Left colon (tissue), 2 donors: Measurements from ENCODE around the gene C16orf86. TPM values are rescaled to one million over a fixed set of nuclear protein-coding genes. Genes with fewer than 3 reads are reported as not detected.
"Not testable (repeated sequence)": the region's sequence is repeated elsewhere in the genome, so short reads cannot be mapped to it uniquely, and the experiment has no call there.

Experiments
- ATAC-seq: fragments of 200-7000 bp; cut with Tn5 transposase; one replicate; pipeline ENCODE4 v1.9.1; 2020; ENCODE audit warnings: mild to moderate bottlenecking, moderate library complexity
- DNase-seq, 2 donors: peaks; one replicate each; pipeline ENCODE4 v3.0.0-alpha.2; 2020
- intact Hi-C, 2 donors: fragments of 100-400 bp; cut with DNase I in 1 of 2; cut with micrococcal nuclease in 1 of 2; formaldehyde crosslinking; loops; one replicate each; pipeline versions ENCODE4 v1.11.2 to v1.14.0; 2022; cut with DNase I, micrococcal nuclease
- total RNA-seq, 2 donors: library from RNA; stranded (reverse); fragmentation: NEBNext Ultra II Directional; extraction: Animal tissue kit (Norgen Biotek cat#: 25700); gene quantifications; one replicate each; pipeline ENCODE4 v1.2.1, GENCODE V29; 2021
- donor health status: DM: no; HTN: no; CAD: no.
- donor health status: DM: yes; HTN: yes; CAD: no.

The C16orf86 gene
- total RNA-seq, 2 donors from 2014 or later: 0.92 to 1.5 TPM

GRCh38 chr16:67676516-67676915, 9.9 kb downstream of the C16orf86 start:
- DNase-seq: no peak
- ATAC-seq: no peak
- intact Hi-C loops: loop anchor here in 1 of 2 donors (10.0 kb wide), 1 partner anchor 128 kb away; the partner anchor contains the start of genes RANBP10 and TSNAXIP1

GRCh38 chr16:67676939-67677338, 10.3 kb downstream of the C16orf86 start:
- ATAC-seq: no peak
- no peak for DNase-seq
- intact Hi-C loops: loop anchor here in 1 of 2 donors (10.0 kb wide), 1 partner anchor 128 kb away; the partner anchor contains the start of genes RANBP10 and TSNAXIP1

GRCh38 chr16:67677712-67678111, 11.1 kb downstream of the C16orf86 start:
- DNase-seq (no peak), ATAC-seq (no peak)
- intact Hi-C loops: loop anchor here in 1 of 2 donors (10.0 kb wide), 1 partner anchor 127 kb away; the partner anchor contains the start of genes RANBP10 and TSNAXIP1

GRCh38 chr16:67678354-67679023, 11.9 kb downstream of the C16orf86 start:
- intact Hi-C loops: loop anchor here in 1 of 2 donors (10.0 kb wide), 1 partner anchor 126 kb away; the partner anchor contains the start of genes RANBP10 and TSNAXIP1
- ATAC-seq (peak; percentile 78), DNase-seq (peak in 1 of 2 donors; percentile 56)

GRCh38 chr16:67679935-67680897, 13.6 kb downstream of the C16orf86 start:
- intact Hi-C loops: loop anchor here in 1 of 2 donors (10.0 kb wide), 1 partner anchor 125 kb away; the partner anchor contains the start of genes RANBP10 and TSNAXIP1
- ATAC-seq: no peak
- DNase-seq: no peak

- ATAC-seq: peak; percentile 76
Measured at GRCh38 chr16:67683767-67684166, 17.2 kb downstream of the C16orf86 start.

GRCh38 chr16:67685388-67686112, 18.9 kb downstream of the C16orf86 start:
- intact Hi-C loops: no loop called here
- DNase-seq (no peak), ATAC-seq (no peak)

More at GRCh38 chr16:67683767-67684166, 17.2 kb downstream of the C16orf86 start:
- intact Hi-C loops: no loop called here
- DNase-seq: no peak

GRCh38 chr16:67693517-67694285, 27.1 kb downstream of the C16orf86 start:
- DNase-seq, ATAC-seq, intact Hi-C loops: not testable (repeated sequence)

GRCh38 chr16:67694611-67695010, 28.0 kb downstream of the C16orf86 start:
- intact Hi-C loops: no loop called here
- DNase-seq: no peak
- no peak for ATAC-seq

- no peak for DNase-seq
- ATAC-seq: peak; percentile 97
- intact Hi-C loops: no loop called here
Measured at GRCh38 chr16:67697422-67698185, 31.0 kb downstream of the C16orf86 start.

GRCh38 chr16:67699265-67699664, 32.7 kb downstream of the C16orf86 start:
- no peak for DNase-seq
- no peak for ATAC-seq
- intact Hi-C loops: no loop called here

GRCh38 chr16:67701420-67701819, 34.8 kb downstream of the C16orf86 start:
- intact Hi-C loops: no loop called here
- no peak for DNase-seq
- no peak for ATAC-seq

GRCh38 chr16:67702130-67702529, 35.5 kb downstream of the C16orf86 start:
- no peak for ATAC-seq
- intact Hi-C loops: no loop called here
- DNase-seq: no peak

- intact Hi-C loops: no loop called here
- no peak for DNase-seq
- ATAC-seq: no peak
Measured at GRCh38 chr16:67703626-67704025, 37.0 kb downstream of the C16orf86 start.

- intact Hi-C loops: no loop called here
- ATAC-seq (no peak), DNase-seq (no peak)
Measured at GRCh38 chr16:67704110-67704509, 37.5 kb downstream of the C16orf86 start.

GRCh38 chr16:67707210-67707609, 40.6 kb downstream of the C16orf86 start:
- intact Hi-C loops: no loop called here
- DNase-seq: no peak
- no peak for ATAC-seq

- ATAC-seq (no peak), DNase-seq (no peak)
- intact Hi-C loops: no loop called here
Measured at GRCh38 chr16:67707790-67708189, 41.2 kb downstream of the C16orf86 start.
